HFF-Myc (cell line): ENCODE measurements around the gene BBS4.

Source experiments
- DNase-seq: peaks from one replicate; pipeline ENCODE4 v3.0.0-alpha.2; 2011; ENCODE audit warnings: low read depth; ENCODE audit errors: extremely low read depth
- H3K4me3 ChIP-seq: replicated peaks from 2 replicates; pipeline ENCODE4 v1.5.1; 2011; ENCODE audit warnings: low read depth, mild to moderate bottlenecking, control low read depth, low read length
- CTCF ChIP-seq: IDR thresholded peaks from 2 replicates; pipeline ENCODE4 v1.5.1; 2012; ENCODE audit warnings: mild to moderate bottlenecking, low read depth, low read length, control low read depth; ENCODE audit errors: missing control alignments

The BBS4 gene

GRCh38 chr15:72733941-72734738 lies 48.1 kb downstream of the BBS4 start:
- DNase-seq = no peak

GRCh38 chr15:72735111-72735510 lies 49.1 kb downstream of the BBS4 start:
- DNase-seq = no peak
- no peak for TF ChIP-seq CTCF

More at GRCh38 chr15:72733941-72734738, 48.1 kb downstream of the BBS4 start:
- TF ChIP-seq CTCF = no peak
- no peak overlapping the region for H3K4me3 ChIP-seq

GRCh38 chr15:72737061-72737460 lies 51.1 kb downstream of the BBS4 start:
- DNase-seq = no peak
- H3K4me3 ChIP-seq = no peak overlapping the region
- TF ChIP-seq CTCF = no peak

More at GRCh38 chr15:72735111-72735510, 49.1 kb downstream of the BBS4 start:
- no peak overlapping the region for H3K4me3 ChIP-seq

GRCh38 chr15:72737723-72738122 lies 51.7 kb downstream of the BBS4 start:
- no peak for DNase-seq
- no peak overlapping the region for H3K4me3 ChIP-seq
- TF ChIP-seq CTCF = no peak

- TF ChIP-seq CTCF = no peak
- no peak for DNase-seq
- H3K4me3 ChIP-seq = no peak overlapping the region
These were observed 54.2 kb downstream of the BBS4 start for GRCh38 chr15:72740219-72740618.

- no peak for TF ChIP-seq CTCF
- no peak for DNase-seq
- H3K4me3 ChIP-seq = no peak overlapping the region
These were observed 63.7 kb downstream of the BBS4 start for GRCh38 chr15:72749700-72750099.
